CD4-positive, CD25-positive, alpha-beta regulatory T cell (primary cell): Measurements from ENCODE around the gene JARID2. TPM values are rescaled to one million over a fixed set of nuclear protein-coding genes. Genes with fewer than 3 reads are reported as not detected.

Experiments used
- ATAC-seq, 2 donors: fragments of 150-1000 bp; cut with Tn5 transposase; one replicate each; pipeline ENCODE4 v1.10.0; 2021; ENCODE audit warnings: low read depth in 2 of 2, moderate number of reproducible peaks in 2 of 2, moderate library complexity in 1 of 2
- DNase-seq, 3 donors: peaks; one replicate each; pipeline versions ENCODE4 v3.0.0 to v3.0.0-alpha.2; 2012 to 2022; ENCODE audit warnings: mixed read lengths in 1 of 3
- H3K27ac ChIP-seq: one replicate; pipeline ENCODE4 v1.7.0; 2013; ENCODE audit warnings: mild to moderate bottlenecking, low read length; ENCODE audit not compliant: insufficient read depth, poor library complexity, severe bottlenecking
- H3K27me3 ChIP-seq: one replicate; pipeline ENCODE4 v1.7.0; 2013; ENCODE audit warnings: low read length; ENCODE audit not compliant: control insufficient read depth, insufficient read depth
- H3K36me3 ChIP-seq: one replicate; pipeline ENCODE4 v1.7.0; 2013; ENCODE audit warnings: mild to moderate bottlenecking, low read length, moderate library complexity; ENCODE audit not compliant: control insufficient read depth, insufficient read depth
- H3K4me1 ChIP-seq: 2 replicates; pipeline ENCODE4 v1.7.0; 2013; ENCODE audit warnings: mild to moderate bottlenecking, low read length; ENCODE audit not compliant: insufficient read depth, control insufficient read depth, poor library complexity, severe bottlenecking
- H3K4me3 ChIP-seq: one replicate; pipeline ENCODE4 v1.7.0; 2013; ENCODE audit warnings: low read depth, mild to moderate bottlenecking, low read length, moderate library complexity
- H3K9me3 ChIP-seq, 2 experiments: 1 replicate in 1 of 2; 2 replicates in 1 of 2; pipeline ENCODE4 v1.7.0; 2013; ENCODE audit warnings: low read length in 2 of 2, mild to moderate bottlenecking in 1 of 2, moderate library complexity in 1 of 2; ENCODE audit not compliant: control insufficient read depth in 2 of 2
- H3K27ac Mint-ChIP-seq, 3 donors: one replicate each; pipeline ENCODE4 v1.8.0; 2020 to 2022; ENCODE audit warnings: mild to moderate bottlenecking in 3 of 3, mixed read lengths in 3 of 3, moderate library complexity in 2 of 3
- H3K27me3 Mint-ChIP-seq: one replicate; pipeline ENCODE4 v1.8.0; 2022; ENCODE audit warnings: mild to moderate bottlenecking, mixed read lengths
- H3K36me3 Mint-ChIP-seq: one replicate; pipeline ENCODE4 v1.8.0; 2020; ENCODE audit warnings: mixed read lengths
- H3K4me1 Mint-ChIP-seq, 4 donors: one replicate each; pipeline ENCODE4 v1.8.0; 2020 to 2022; ENCODE audit warnings: mixed read lengths in 4 of 4, mild to moderate bottlenecking in 1 of 4
- H3K4me3 Mint-ChIP-seq, 4 donors: one replicate each; pipeline ENCODE4 v1.8.0; 2020 to 2022; ENCODE audit warnings: mild to moderate bottlenecking in 4 of 4, mixed read lengths in 4 of 4, moderate library complexity in 3 of 4
- H3K9me3 Mint-ChIP-seq, 7 donors: one replicate each; pipeline ENCODE4 v1.8.0; 2020 to 2022; ENCODE audit warnings: mixed read lengths in 7 of 7, mild to moderate bottlenecking in 3 of 7, moderate library complexity in 2 of 7
- polyA plus RNA-seq, 4 donors: library from polyadenylated mRNA; unstranded; fragments of 300-500 nt; fragmentation: Illumina TruSeq; gene quantifications; one replicate each; pipeline ENCODE4 v1.2.3, GENCODE V29; 2021
- total RNA-seq: library from RNA; stranded (reverse); gene quantifications from one replicate; pipeline ENCODE4 v1.2.3, GENCODE V29; 2022

JARID2 gene
- total and polyA plus RNA-seq, 5 donors from 2014 or later: 4.1 to 26.1 (median 5.6) TPM

- Histone ChIP-seq H3K4me3 (no peak overlapping the region), H3K9me3 (no peaks in the 10 kb centered on the region), H3K36me3 (no peaks in the 10 kb centered on the region), H3K4me1 (peaks cover 33% of the 10 kb centered on the region), H3K27me3 (no peaks in the 10 kb centered on the region), H3K27ac (no peak overlapping the region)
- peaks cover 13 to 85% (median 58%) of the 10 kb centered on the region in 4 donors for H3K4me1 Mint-ChIP-seq
- no peak overlapping the region for H3K4me3 Mint-ChIP-seq
- H3K9me3 Mint-ChIP-seq: no peaks in the 10 kb centered on the region
- H3K36me3 Mint-ChIP-seq: no peaks in the 10 kb centered on the region
- peak overlapping the region in 1 of 3 donors; percentile 39 for H3K27ac Mint-ChIP-seq
- DNase-seq: no peak
- ATAC-seq: no peak
- no peaks in the 10 kb centered on the region for H3K27me3 Mint-ChIP-seq
Measured at GRCh38 chr6:15404685-15404980, 158.8 kb downstream of the JARID2 start.

GRCh38 chr6:15405129-15406068, 159.5 kb downstream of the JARID2 start:
- no peaks in the 10 kb centered on the region for H3K9me3 ChIP-seq
- no peak overlapping the region for H3K4me3 Mint-ChIP-seq

DNA sequence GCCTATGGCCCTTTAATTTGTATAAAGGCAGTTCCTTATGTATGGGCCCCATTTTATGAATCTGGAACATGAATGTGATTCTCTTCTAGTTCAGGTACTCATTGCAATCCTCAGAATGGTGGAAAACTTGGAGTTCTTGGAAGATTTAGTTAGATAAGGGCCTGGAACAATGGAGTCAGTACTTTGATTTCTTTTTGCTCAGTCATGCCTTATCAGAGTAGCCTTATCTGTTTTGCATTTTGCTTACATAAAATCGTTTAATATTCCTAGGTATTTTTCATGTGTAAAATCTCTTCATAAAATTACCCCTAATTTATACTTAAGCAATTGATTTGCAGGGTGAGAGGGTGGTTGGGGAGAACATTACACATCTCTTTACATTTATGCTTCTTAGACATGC, 160.6 kb downstream of the JARID2 start:
- Histone ChIP-seq H3K4me3 (no peak overlapping the region), H3K27ac (no peak overlapping the region), H3K27me3 (no peaks in the 10 kb centered on the region), H3K36me3 (no peaks in the 10 kb centered on the region), H3K9me3 (no peaks in the 10 kb centered on the region), H3K4me1 (peaks cover 35% of the 10 kb centered on the region)
- H3K4me3 Mint-ChIP-seq: no peak overlapping the region
- H3K27ac Mint-ChIP-seq: no peak overlapping the region
- H3K4me1 Mint-ChIP-seq: peaks cover 22 to 88% (median 62%) of the 10 kb centered on the region in 4 donors
- no peaks in the 10 kb centered on the region for H3K9me3 Mint-ChIP-seq
- no peaks in the 10 kb centered on the region for H3K27me3 Mint-ChIP-seq
- DNase-seq: no peak
- no peak for ATAC-seq
- peaks cover 8% of the 10 kb centered on the region for H3K36me3 Mint-ChIP-seq

More at GRCh38 chr6:15405129-15406068, 159.5 kb downstream of the JARID2 start:
- no peak overlapping the region for H3K4me3 ChIP-seq
- DNase-seq: no peak
- H3K36me3 Mint-ChIP-seq: no peaks in the 10 kb centered on the region
- H3K4me1 ChIP-seq: peaks cover 33% of the 10 kb centered on the region
- no peak overlapping the region for H3K27ac ChIP-seq
- H3K27me3 Mint-ChIP-seq: no peaks in the 10 kb centered on the region
- H3K36me3 ChIP-seq: no peaks in the 10 kb centered on the region
- H3K27me3 ChIP-seq: no peaks in the 10 kb centered on the region
- no peak for ATAC-seq
- no peaks in the 10 kb centered on the region for H3K9me3 Mint-ChIP-seq
- peak overlapping the region in 2 of 3 donors; percentile 33 to 39 for H3K27ac Mint-ChIP-seq
- H3K4me1 Mint-ChIP-seq: peaks cover 13 to 85% (median 58%) of the 10 kb centered on the region in 4 donors

GRCh38 chr6:15408008-15408407, 162.1 kb downstream of the JARID2 start:
- Mint-ChIP-seq H3K27ac (no peak overlapping the region), H3K9me3 (no peaks in the 10 kb centered on the region)

DNA sequence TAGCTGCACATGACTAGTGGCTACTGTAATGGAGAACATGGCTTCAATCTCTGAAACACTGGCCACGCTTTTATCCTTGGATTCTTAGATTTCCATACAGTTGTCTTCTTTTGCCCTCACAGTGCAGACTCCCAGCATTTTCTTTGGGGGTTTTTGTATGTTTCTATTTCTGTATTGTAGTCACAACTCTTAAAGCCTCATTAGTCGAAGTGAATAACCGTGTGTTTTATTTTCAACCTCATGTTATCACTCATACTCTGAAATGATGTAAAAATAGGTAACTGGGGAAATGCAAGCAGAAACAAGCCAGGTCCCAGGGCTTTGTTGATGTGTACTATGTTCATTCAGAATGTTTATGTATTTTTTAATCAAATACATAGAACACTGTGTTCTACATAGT, 162.9 kb downstream of the JARID2 start:
- no peak overlapping the region for H3K27ac ChIP-seq
- Mint-ChIP-seq H3K27ac (peak overlapping the region in 1 of 3 donors; percentile 6), H3K4me1 (peaks cover 22 to 78% (median 50%) of the 10 kb centered on the region in 4 donors), H3K4me3 (no peak overlapping the region), H3K36me3 (peaks cover 27% of the 10 kb centered on the region), H3K27me3 (no peaks in the 10 kb centered on the region), H3K9me3 (no peaks in the 10 kb centered on the region)
- H3K9me3 ChIP-seq: no peaks in the 10 kb centered on the region
- no peak for ATAC-seq
- peaks cover 25% of the 10 kb centered on the region for H3K4me1 ChIP-seq
- H3K36me3 ChIP-seq: no peaks in the 10 kb centered on the region
- no peak for DNase-seq
- no peaks in the 10 kb centered on the region for H3K27me3 ChIP-seq
- H3K4me3 ChIP-seq: no peak overlapping the region

More at GRCh38 chr6:15408008-15408407, 162.1 kb downstream of the JARID2 start:
- no peak overlapping the region for H3K4me3 ChIP-seq
- ATAC-seq (no peak), DNase-seq (no peak)
- H3K4me1 Mint-ChIP-seq: peaks cover 23 to 85% (median 57%) of the 10 kb centered on the region in 4 donors
- no peak overlapping the region for H3K27ac ChIP-seq
- H3K36me3 ChIP-seq: no peaks in the 10 kb centered on the region
- H3K4me1 ChIP-seq: peaks cover 31% of the 10 kb centered on the region
- peaks cover 19% of the 10 kb centered on the region for H3K36me3 Mint-ChIP-seq
- no peaks in the 10 kb centered on the region for H3K27me3 ChIP-seq
- H3K27me3 Mint-ChIP-seq: no peaks in the 10 kb centered on the region
- no peak overlapping the region for H3K4me3 Mint-ChIP-seq
- H3K9me3 ChIP-seq: no peaks in the 10 kb centered on the region

GRCh38 chr6:15409301-15410125, 163.6 kb downstream of the JARID2 start:
- H3K27me3 Mint-ChIP-seq: no peaks in the 10 kb centered on the region
- DNase-seq (no peak), ATAC-seq (no peak)
- Histone ChIP-seq H3K36me3 (no peaks in the 10 kb centered on the region), H3K4me3 (no peak overlapping the region), H3K27me3 (no peaks in the 10 kb centered on the region), H3K4me1 (peaks cover 18% of the 10 kb centered on the region), H3K27ac (no peak overlapping the region), H3K9me3 (no peaks in the 10 kb centered on the region)
- H3K4me3 Mint-ChIP-seq: peak overlapping the region in 1 of 4 donors; percentile 2
- peak overlapping the region in 2 of 3 donors; percentile 10 to 92 for H3K27ac Mint-ChIP-seq
- H3K36me3 Mint-ChIP-seq: peaks cover 32% of the 10 kb centered on the region
- no peaks in the 10 kb centered on the region for H3K9me3 Mint-ChIP-seq
- H3K4me1 Mint-ChIP-seq: peaks cover 22 to 75% (median 47%) of the 10 kb centered on the region in 4 donors

- H3K27ac ChIP-seq: no peak overlapping the region
- H3K9me3 ChIP-seq: no peaks in the 10 kb centered on the region
- no peaks in the 10 kb centered on the region for H3K27me3 Mint-ChIP-seq
- H3K27ac Mint-ChIP-seq: peak overlapping the region in 2 of 3 donors; percentile 10 to 92
- H3K36me3 ChIP-seq: no peaks in the 10 kb centered on the region
- peaks cover 34% of the 10 kb centered on the region for H3K36me3 Mint-ChIP-seq
- peak overlapping the region in 1 of 4 donors; percentile 12 for H3K4me3 Mint-ChIP-seq
- no peaks in the 10 kb centered on the region for H3K27me3 ChIP-seq
- no peak for DNase-seq
- peaks cover 18% of the 10 kb centered on the region for H3K4me1 ChIP-seq
- H3K4me1 Mint-ChIP-seq: peaks cover 22 to 70% (median 42%) of the 10 kb centered on the region in 4 donors
- no peak overlapping the region for H3K4me3 ChIP-seq
- ATAC-seq: no peak
- peaks cover 0 to 2% (median 0%) of the 10 kb centered on the region in 7 donors for H3K9me3 Mint-ChIP-seq
Measured at GRCh38 chr6:15410126-15410391, 164.2 kb downstream of the JARID2 start.
